Measurements from ENCODE around the gene LBR. TPM values are rescaled to one million over a fixed set of nuclear protein-coding genes. Genes with fewer than 3 reads are reported as not detected.

Gene LBR
- total and polyA plus RNA-seq, 2 of the 4 experiments (the other 2 are of a cell fraction): 21.3 to 24.9 TPM

GRCh38 chr1:225422795-225423517 lies 4.9 kb downstream of the LBR start (continued):
- TF ChIP-seq RAD21 (IDR thresholded peaks at IDR 0.05; ENCODE audit: low read length): no peak

- Histone ChIP-seq H2BK15ac (ENCODE audit: low read depth, low read length) (no peak overlapping the region), H3K9me1 (ENCODE audit: insufficient read depth, low read length) (peaks cover 12% of the 10 kb centered on the region), H3K4me3 (ENCODE audit: insufficient read depth, low read depth, low read length) (no peak overlapping the region), H3K56ac (ENCODE audit: extremely low read depth, insufficient read depth, low read length) (no peak overlapping the region), H3K27ac (ENCODE audit: insufficient read depth, low read length) (no peak overlapping the region), H2AK5ac (ENCODE audit: low read depth, low read length) (no peak overlapping the region), H4K8ac (ENCODE audit: low read depth in 2 of 2, low read length in 2 of 2) (no peak overlapping the region; a peak in 1 of 4 replicates), H3K4me1 (ENCODE audit: control insufficient read depth, insufficient read depth, low read length) (peaks cover 16% of the 10 kb centered on the region), H4K91ac (ENCODE audit: insufficient read depth, low read depth, low read length) (no peak overlapping the region), H3K23ac (ENCODE audit: low read depth, low read length) (no peak overlapping the region), H2AFZ (replicated peaks; ENCODE audit: low read length, poor library complexity) (no peak overlapping the region), H4K5ac (ENCODE audit: low read depth, low read length) (no peak overlapping the region), H3K4ac (ENCODE audit: low read depth, low read length) (no peak overlapping the region), H2BK120ac (ENCODE audit: low read depth, low read length) (no peak overlapping the region), H3K9ac (ENCODE audit: low read depth, low read length) (no peak overlapping the region), H2BK20ac (ENCODE audit: low read depth, low read length) (no peak overlapping the region), H3K27me3 (ENCODE audit: control insufficient read depth, insufficient read depth, low read length) (no peaks in the 10 kb centered on the region), H2BK5ac (ENCODE audit: low read depth, low read length, poor library complexity, severe bottlenecking) (no peak overlapping the region), H3K14ac (replicated peaks; ENCODE audit: low read depth, low read length) (no peak overlapping the region), H2AK9ac (replicated peaks; ENCODE audit: low read depth, low read length, poor library complexity) (no peak overlapping the region), H3K9me3 (ENCODE audit: control insufficient read depth, insufficient read depth, low read length) (no peaks in the 10 kb centered on the region), H3K4me2 (ENCODE audit: low read depth, low read length) (no peak overlapping the region), H4K20me1 (ENCODE audit: insufficient read depth, low read length) (peaks cover 28% of the 10 kb centered on the region; the same call in 1 of the 2 replicates), H3K36me3 (ENCODE audit: control insufficient read depth, insufficient read depth, low read length) (peaks cover 6% of the 10 kb centered on the region), H3K79me1 (ENCODE audit: low read depth in 1 of 2, low read length in 2 of 2) (peaks cover 30 to 58% of the 10 kb centered on the region in 2 experiments), H3K18ac (ENCODE audit: low read depth, low read length) (no peak overlapping the region)
- TF ChIP-seq USF2 (IDR thresholded peaks at IDR 0.05; ENCODE audit: low read depth, low read length): no peak
- no peak for TF ChIP-seq RAD21 (IDR thresholded peaks at IDR 0.05; ENCODE audit: low read length)
- no peak for TF ChIP-seq MAFK (IDR thresholded peaks at IDR 0.05; ENCODE audit: low read depth, low read length)
- BruUV-seq (replicated peaks): no TSS peak
- CTCF ChIA-PET: interaction anchor here (0.6 kb wide), 2 partner anchors 19 to 489 kb away, joined by 4 to 5 read pairs; no protein-coding TSS in a partner anchor
- DNase-seq (no peak), ATAC-seq (ENCODE audit: low read depth) (no peak)
- POLR2A ChIA-PET (ENCODE audit: unreplicated experiment): no interaction called here
- in situ Hi-C loops (cut with MboI; ENCODE audit: low sequenced_read_pairs) (loop anchor here (25.0 kb wide), 1 partner anchor 935 kb away; no protein-coding TSS in a partner anchor), intact Hi-C loops (cut with micrococcal nuclease) (no loop called here), dilution Hi-C loops (cut with HindIII; ENCODE audit: low sequenced_read_pairs, unreplicated experiment) (no loop called here)
- WGBS, 2 experiments (ENCODE audit: extremely low coverage in 2 of 2, insufficient read length in 1 of 2): no CpG with 5 or more reads among the region's 14 CpGs
Observed at GRCh38 chr1:225422031-225422605, 5.7 kb downstream of the LBR start.

Measured in IMR-90 (cell line).